ENCODE data around the gene LETM1.

LETM1 gene

DNA sequence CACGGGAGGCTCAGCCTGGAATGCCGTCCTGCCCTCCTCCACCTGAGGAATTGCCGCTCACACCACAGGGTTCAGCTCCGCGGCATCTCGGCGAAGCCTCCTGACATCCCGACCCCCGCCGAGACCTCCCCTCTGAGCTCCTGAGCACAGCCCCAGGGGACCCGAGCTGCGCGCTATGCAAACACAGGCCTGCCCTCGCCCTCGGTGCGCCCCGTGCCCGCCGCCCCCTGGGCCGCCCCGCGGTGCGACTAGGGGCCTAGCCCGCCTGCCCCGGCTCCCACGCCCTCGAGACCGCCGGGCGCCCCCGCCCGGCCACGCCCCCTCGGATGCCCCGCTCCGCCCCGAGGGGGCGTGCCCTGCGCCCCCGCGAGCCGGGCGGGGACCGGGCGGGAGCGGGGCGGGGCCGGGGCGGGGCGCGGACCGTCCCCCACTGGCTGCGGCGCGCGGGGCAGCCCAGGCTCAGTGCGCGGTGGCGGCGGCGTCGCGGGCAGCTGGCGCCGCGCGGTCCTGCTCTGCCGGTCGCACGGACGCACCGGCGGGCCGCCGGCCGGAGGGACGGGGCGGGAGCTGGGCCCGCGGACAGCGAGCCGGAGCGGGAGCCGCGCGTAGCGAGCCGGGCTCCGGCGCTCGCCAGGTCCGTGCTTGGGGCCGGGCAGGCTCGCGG lies 63.0 kb downstream of the LETM1 start, which contains the start of gene FGFR3:
TSS of gene FGFR3 (plus strand) at position 462 of the 664 bp plus-strand sequence. CDS start 642 bp downstream, outside the sequence.
- DNase-seq: no peak

DNA sequence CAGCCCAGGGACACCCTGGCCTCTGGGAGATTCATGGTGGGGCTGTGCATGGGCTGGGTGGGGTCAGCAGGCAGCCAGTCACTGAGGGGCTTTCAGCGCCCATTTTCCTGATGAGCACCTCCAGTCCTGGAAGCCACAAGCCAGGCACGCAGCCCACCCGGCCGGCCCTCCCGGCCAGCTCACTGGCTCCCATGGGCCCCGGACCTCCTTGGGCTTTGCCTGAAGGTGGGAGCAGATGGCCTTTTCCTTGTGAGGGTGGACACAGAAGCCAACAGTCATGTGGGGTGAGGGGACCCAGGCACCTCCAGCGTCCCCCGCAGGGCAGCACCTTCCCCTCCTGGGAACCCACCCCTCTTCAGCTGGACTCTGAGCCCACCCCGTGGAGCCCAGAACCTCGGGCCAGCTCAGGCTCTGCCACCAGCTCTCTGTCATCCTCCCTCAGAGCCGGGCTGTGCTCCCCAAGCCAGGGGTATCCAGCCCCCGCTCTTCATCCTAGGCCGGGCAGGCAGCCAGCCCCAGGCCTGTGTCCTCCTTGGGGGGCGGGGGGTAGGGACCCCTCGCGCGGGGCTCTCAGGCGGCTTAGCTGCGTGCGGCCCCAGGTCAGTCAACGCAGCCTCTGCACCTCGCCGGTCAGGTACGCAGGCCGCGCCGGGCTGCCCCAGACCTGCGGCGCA lies 63.7 kb downstream of the LETM1 start:
- DNase-seq: no peak

DNA sequence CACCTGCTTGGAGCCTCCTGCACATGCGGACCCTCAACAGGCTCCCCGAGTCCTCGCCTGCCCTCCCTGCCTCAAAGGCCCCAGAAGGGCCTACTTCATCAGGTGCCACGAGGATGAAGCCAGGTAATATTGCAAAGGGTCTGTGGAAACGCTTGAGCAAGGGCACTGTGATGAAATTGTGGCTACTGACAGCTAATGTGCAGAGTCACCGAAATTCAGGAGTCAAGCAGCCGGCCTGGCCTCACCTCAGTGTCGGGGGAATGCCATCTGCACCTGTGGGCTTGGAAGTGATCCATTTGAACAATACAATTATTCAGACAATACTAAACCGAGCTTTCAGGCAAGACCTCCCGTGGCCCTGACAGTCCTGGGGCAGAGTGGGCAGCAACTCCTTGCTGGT lies 66.0 kb downstream of the LETM1 start:
- DNase-seq: no peak

DNA sequence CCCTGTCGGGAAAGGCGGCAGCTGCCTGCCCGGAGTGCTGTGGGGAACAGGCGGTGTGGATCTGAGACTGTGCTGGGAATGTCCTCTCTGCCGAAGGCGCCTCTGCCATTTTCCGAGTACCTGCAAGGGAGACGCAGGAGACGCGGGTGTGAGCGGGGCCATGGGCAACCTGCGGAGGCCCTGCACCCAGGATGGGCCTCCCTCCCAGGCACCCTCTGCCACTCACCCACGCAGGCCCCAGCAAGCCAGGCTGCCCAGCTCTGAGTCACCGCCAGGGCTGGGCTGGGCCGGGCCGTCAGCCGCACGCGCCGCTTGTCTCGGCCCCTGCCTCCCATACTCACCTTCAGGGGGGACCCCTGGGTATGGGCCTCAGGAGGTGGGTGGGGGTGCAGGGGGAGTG lies 66.4 kb downstream of the LETM1 start:
- no peak for DNase-seq

DNA sequence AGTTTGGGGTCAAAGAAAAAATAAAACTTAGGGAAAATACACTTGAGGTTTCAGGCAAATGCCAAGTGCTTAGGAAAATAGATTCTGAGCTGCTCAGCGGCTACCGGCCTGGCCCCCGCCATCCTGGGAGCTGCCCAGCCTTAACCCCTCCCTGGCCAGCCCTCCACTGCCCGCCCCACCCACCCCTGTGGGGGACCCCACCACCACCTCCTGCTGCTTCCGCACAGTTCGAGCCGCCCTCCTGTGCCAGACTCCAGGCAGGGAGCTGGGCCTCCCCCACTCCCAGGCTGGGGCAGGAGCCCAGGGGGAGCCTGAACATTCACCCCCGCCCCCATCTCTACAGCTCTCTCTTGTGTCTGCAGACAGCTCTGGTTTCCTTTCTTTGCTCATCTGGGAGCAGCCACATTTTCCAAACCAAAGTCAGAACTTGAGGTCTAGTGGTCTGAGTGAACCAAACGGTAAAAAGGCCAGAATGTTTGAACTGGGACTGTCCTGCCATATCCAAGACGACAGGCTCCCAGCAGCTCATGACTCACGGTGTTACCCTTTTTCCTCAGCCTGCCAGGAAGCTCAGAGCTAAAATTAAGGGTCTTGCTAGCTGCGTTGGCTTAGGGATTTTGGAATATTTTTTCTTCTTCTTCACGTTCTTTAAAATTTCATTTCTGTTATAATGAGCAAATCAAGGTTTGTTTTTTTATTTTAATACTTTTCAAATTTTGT lies 67.5 kb downstream of the LETM1 start:
- DNase-seq: no peak

DNA sequence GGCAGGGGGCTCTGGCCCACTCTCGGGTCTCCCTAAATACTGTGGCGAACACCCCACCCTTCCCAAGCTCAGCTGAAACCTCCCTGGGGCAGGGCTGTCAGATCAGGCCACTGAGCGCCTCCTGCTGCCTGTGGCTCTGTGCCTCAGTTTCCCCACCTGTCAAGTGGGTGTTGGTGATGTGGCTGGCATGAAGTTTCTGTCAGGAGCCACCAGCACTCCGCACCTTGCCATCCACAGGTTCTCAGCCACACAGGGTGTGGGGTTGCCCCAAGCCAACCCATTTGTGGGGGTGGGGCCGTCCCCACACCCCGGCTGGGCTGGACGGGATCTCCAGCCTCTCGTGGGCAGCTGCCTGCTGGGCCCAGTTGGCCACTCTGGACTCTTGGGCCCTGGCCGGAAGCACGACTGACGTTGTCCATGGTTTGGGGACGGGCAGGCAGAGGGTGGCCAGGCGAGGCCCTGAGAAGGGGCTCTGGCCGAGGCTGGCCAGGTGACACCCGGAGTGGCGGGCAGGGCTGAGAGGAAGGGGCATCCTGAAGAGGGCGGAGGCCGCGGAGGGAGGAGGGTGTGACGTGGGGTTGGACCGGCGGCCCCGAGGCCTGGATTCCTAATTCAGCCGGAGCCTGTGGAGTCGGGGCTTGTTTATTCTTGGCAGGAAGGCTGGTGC lies 68.4 kb downstream of the LETM1 start:
- no peak for DNase-seq

DNA sequence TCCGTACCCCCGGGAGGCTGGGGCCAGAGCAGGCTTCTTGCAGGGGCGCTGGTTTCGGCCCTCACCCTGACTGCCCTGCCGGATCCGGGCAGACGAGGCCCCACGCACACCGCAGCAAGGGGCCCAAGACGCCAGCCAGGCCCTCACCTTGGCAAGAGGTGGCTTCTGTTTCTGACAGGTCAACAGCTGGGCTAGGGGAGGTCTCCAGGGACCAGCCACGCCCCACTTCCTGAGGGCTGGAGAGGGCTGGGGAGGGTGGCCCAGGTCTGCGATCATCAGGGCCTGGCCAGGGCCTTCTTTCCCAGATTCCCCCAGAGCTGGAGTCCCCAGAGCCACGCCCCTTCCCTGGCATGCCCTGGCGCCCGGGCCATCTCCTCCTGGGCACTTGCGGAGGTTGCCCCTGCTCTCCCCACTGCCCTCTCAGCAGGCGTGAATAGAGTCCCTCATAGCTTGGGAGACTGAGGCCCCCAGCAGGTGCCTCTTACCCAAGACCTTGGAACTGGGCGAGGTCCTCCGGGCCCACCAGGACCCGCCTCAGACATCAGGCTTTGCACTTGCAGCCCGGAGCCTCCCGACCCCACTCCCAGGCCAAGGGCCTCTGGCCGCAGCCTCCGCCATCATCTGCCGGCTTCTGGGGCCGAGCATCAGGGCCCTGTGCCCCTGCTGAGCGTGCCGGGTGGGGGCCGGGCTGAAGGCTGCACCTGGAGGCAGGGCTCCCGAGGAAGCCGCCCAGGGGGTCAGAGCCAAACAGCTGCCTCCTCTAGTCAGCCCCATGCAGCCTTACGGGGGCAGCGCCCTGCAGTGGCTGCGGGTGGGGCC lies 69.2 kb downstream of the LETM1 start:
- no peak for DNase-seq

DNA sequence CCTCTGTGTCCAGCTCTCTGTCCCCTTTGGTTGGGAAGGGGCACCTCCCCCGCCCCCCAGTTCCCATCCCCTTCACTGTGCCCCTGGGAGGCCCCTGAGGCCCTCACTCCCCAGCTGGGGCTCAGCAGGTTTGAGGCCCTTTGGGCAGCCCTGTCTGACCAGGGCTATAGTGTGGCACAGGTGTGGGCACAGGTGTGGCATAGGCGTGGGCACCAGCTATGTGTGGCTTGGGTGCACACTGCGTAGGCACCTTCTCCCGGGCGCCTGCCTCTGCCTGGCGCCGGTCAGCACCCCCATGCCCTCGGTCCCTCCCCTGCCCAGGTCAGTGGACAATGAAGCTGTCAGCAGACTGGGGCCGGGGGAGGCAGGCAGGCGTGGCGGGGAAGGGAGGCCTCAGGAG lies 70.4 kb downstream of the LETM1 start:
- DNase-seq: no peak

DNA sequence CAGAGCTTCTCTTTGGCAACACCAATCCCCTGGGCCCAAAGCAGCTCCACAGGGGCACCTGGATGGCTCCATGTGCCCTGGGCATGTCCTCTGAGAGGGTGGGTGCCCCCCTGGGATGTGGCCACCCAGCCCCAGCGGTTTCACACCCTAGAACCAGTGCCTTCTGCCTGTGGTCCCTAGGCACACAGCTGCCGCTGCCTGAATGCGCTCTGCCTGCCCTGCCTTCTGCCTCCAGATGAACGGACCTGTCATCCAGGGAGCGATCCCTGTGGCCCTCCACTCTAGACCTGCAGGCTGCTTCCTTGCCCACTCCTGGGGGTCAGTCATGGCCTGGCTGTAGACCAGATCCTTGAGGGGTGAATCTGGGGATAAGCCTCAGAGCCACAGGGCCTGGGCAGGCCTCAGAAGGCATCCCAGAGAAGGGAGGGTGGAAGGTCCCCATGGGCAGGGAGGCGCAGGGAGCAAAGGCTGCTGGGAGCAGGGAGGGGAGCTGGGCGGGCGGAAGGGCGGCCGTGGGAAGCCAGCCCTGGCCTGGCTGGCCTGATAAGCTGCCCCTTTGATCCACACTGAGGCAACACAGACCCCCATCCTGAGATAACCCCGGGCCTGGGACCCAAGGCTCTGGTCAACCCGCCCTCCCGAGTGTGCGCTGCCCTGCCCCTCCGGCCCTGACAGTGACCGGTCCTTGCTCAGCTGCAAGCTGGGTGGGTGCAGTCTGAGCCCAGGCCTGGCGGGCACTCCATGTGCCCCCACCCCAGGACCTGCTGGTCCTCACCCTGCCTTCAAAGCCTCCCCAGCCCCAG lies 71.0 kb downstream of the LETM1 start:
- no peak for DNase-seq

DNA sequence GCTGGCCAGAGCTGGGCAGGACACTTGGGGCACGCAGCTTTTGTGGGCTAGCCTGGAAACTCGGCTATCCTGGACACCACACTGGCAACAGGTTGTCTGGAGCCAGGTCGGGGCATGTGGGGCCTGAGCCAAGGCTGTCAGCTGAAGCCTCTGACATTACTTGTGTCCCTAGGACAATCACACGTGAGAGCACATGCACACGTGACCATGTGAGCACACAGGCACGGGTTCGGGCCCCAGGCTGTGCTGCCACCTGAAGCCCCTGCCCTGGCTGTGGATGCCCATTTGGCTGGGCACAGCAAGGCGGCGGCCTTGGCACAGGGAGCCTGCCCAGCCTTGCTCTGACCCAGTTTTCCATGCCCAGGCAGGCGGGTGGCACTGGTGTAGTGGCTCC lies 71.6 kb downstream of the LETM1 start:
- DNase-seq: no peak

DNA sequence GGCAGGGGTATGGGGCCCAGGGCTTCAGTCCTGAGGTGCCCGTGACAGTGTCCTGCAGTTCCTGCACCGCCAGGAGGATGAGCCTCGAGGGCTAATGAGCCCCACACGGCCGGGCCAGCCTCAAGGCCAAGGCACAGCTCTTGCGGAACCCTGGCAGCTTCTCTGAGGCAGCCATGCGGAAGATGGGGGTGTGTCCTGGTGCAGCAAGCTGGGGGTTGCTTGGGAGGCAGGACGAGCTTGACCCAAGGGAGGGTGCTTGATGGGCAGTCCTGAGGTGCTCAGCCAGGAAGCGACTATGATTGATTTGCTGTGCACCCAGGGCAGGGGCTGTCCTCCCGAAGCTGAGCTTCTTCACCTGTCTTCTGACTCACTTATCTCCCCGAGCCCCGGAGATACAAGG lies 72.0 kb downstream of the LETM1 start:
- DNase-seq: no peak

DNA sequence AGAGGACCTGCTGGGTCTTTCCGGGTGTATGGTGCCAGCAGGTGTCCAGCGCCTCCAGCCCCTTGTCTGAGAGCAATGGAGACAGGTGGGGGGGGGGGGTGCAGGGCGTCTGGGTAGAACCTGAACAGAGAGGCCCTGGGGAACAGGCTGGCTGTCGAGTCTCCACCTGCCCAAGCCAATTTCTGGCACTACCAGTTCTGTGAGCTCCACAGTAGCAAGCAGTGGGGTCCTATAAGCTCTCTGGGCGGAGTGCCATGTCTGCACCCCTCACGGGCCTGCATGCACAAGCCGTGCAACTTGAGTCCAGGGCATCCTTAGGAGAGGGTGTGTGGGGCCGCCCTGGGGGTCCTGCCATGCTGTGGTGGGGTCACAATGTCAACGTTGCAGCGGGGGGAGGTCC lies 72.9 kb downstream of the LETM1 start:
- no peak for DNase-seq

DNA sequence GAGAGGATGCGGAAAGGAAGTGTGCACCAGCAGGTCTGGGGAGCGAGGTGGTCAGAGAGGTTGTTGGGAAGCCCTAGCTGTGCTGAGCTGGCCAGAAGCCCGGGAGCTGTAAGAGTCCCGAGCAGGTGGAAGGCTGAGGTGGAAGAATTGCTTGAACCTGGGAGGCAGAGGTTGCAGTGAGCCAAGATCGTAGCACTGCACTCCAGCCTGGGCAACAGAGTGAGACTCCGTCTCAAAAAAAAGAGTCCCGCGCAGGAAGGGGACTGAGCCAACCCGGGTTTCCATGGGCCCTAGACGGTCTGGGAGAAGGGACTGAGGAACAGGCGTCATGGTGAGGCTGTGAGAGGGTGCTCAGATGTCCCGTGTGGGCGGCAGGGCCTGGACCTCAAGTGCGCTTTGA lies 75.5 kb downstream of the LETM1 start:
- no peak for DNase-seq

DNA sequence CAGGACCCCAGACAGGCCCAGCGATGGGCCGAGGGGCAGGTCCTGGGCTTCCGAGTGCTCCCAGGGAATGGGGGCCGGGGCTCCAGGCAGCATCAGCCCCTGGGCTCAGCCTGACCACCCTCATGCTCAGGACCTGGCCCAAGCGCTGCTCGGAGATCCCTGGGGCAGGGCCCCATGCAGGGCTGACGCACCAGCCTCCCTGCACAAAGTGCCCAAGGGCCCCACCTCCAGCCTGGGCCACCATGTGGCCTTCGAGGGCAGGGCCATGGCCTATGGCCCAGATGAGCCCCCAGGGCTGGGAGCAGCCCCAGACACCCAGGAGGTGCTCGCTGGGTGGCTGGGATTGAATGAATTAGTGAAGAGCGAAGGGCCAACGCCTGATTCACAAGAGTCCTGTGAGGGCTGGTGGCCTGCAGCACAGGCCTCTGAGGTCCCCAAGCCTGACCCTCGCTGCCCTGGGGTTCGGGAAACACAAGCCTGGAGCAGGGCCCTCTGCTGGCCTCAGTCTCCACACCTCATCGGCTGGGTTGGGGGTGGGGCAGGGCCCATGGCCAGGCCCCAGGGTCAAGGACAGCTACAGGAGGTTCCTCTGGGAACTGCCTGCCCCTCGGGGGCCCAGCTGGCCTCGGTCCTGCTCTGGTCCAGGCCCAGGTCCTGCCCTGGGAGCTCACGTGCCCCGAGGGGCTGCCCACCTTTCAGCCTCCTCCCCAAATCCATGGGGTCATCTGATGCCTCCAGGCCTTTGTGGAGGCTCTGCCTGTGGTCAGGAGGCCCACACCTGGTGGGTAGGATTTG lies 76.2 kb downstream of the LETM1 start:
- no peak for DNase-seq

DNA sequence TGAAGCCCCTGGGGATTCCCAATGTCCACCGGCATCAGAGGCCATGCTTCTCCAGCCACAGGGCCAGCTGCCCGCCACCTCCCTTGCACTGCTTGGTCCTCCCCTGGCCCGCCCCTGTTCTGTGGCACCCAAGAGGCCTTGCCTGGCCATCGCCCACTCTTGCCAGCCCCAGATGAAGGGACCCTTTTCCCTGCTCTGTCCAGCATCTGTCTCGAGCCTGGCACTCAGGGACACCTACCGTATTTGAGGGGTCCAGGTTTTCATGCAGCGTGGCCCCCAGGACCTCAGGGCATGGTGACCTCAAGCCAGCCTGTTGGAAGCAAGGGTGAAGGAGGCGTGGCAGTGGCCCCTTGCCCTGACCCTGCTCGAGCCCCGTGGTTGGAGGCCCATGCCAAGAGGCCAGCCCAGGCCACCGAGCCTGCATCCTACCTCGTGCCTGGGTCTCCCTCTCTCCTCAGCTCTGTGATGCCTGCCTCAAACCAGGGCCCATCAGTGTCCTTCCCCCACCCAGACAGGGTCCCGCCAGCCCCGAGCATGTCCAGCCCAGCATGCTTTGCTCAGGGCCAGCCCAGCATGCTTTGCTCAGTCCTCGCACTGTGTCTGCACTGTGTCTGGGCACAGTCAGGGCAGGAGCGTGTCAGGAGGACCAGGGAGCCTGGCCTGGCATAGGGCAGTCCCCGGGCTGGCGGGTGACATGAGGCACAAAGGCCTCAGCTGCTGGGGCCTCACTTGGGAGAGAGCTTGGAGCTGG lies 77.1 kb downstream of the LETM1 start:
- DNase-seq: no peak

DNA sequence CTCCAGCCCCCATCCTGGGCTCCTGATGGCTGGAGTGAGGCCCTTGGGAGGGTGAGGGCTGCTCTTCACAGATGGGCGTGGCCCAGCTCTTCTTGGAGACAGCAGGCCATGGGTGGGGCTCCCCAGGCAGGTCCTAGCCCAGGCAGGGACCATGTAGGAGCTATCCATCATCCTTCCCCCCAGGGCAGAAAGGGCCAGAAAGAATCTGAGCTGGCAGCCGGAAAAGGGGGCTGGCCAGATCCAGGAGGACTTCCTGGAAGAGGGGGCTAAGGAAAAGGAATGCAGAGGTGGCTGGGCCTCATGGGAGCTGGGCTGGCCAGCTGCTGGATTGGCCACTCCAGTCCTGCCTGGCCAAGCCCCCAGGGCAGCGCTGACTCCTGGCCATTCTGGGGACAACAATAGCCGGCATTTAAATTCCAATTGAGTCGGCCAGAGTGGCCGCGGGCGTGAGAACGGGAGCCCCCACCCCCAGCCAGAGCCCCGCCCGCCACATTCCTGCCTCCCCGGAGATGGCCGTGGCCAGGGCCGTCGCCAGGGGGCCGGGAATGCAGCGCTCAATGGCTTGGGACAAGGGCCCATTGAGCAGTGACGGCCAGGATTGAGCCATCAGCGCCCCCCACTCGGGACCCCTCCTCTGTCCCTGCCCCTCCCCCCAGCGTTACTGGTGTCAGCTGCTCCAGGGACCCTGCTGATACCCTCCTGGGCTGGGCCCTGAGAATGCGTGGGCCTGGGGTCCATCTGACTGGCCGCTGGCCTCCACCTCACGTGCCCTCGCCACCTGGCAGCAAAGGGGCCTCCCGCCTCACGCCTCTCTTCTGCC lies 77.9 kb downstream of the LETM1 start:
- no peak for DNase-seq

DNA sequence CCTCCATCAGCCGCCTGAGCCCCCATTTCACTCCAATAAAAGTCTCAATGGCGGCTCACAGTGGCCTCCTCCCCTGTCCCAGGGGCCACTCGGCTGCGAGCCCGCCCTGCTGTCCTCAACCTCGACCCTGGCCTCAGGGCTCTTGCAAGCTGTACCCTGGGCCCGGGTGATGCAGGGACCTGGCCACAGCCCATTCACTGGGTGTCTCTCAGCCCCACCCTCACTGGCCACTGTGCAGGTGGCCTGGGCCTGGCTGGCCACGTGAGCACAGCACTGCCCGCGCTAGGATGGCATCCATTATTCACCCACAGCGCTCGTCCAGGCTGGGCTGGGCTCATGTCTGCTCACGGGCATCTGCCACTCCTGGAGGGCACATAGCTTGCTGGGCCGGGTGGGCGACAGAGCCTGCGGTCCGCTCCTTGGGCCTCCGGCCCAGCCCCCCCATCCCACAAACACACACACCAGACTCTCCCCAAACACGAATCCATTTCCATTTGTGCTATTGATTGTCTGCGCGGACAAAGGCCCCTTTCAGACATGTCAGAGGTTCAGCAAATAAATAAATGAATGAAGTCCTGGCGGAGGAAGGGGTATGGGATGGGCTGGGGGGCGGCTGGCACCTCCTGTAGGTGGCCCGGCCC lies 79.3 kb downstream of the LETM1 start:
- no peak for DNase-seq

DNA sequence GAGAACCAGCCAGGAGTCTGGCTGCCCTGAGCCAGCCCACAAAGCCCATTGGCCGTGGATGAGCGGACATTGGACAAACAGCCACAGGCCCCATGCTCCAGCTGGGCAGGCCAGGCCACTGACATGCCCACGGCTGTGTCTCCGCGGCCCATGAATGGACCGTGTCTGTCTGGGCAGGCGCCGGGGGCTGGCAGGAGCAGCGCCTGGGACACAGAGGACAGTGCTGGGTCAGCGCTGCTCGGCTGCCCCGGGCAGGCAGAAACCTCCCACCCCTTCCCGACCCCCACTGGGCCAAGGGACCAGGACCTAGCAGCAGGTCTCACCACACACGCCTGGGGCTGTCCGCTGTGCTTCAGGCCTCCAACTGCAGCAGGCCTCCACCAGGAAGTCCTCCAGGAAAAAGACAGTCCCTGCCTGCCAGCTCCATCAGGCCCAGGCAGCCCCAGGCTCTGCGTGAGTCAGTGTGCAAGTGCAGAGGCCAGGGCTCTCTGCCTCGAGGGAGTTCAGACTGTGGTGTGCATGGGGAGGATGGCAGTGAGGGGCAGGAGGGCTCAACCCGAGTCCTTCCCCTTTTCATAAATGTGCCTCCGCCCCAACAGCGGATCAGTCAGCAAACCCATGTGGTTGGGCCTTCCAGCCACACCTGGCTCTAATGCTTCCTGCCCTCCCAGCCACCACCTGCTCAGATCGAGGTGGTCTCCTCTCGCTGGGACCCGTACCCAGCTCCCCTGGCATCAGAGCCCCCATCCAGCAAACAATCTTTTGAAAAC lies 80.0 kb downstream of the LETM1 start:
- no peak for DNase-seq

Data from NCI-H1105 treated with DMSO at 0.1 percent for 48 hours (cell line).